HPDE6-E6E7 (cell line): ENCODE data around the gene KCNQ4.

Experiments
- DNase-seq: peaks from one replicate; pipeline ENCODE4 v3.0.0; 2011; ENCODE audit warnings: missing footprints; ENCODE audit errors: extremely low spot score

Gene KCNQ4

GRCh38 chr1:40783001-40783905, at the start of gene KCNQ4:
Gene KCNQ4, plus strand, starts transcription at chr1:40783787. Its CDS starts 307 bp downstream, at chr1:40784094.
- no peak for DNase-seq

- DNase-seq, result no peak
Measured at GRCh38 chr1:40734882-40735628, 48.5 kb upstream of the KCNQ4 start.

GRCh38 chr1:40736085-40736531, 47.5 kb upstream of the KCNQ4 start:
- DNase-seq, result no peak

- DNase-seq, result no peak
Measured at GRCh38 chr1:40738831-40739230, 44.8 kb upstream of the KCNQ4 start.

GRCh38 chr1:40739455-40740008, 44.1 kb upstream of the KCNQ4 start:
- no peak for DNase-seq

- no peak for DNase-seq
Measured at GRCh38 chr1:40740039-40740996, 43.3 kb upstream of the KCNQ4 start.

GRCh38 chr1:40740997-40741736, 42.4 kb upstream of the KCNQ4 start:
- no peak for DNase-seq

GRCh38 chr1:40742363-40743061, 41.1 kb upstream of the KCNQ4 start:
- no peak for DNase-seq

- no peak for DNase-seq
Measured at GRCh38 chr1:40743452-40743851, 40.1 kb upstream of the KCNQ4 start.

GRCh38 chr1:40743860-40744259, 39.7 kb upstream of the KCNQ4 start:
- DNase-seq, result no peak

GRCh38 chr1:40745176-40745575, 38.4 kb upstream of the KCNQ4 start:
- no peak for DNase-seq

- DNase-seq, result no peak
Measured at GRCh38 chr1:40746344-40747090, 37.1 kb upstream of the KCNQ4 start.

GRCh38 chr1:40748841-40749718, 34.5 kb upstream of the KCNQ4 start:
- DNase-seq, result no peak

- no peak for DNase-seq
Measured at GRCh38 chr1:40749817-40750216, 33.8 kb upstream of the KCNQ4 start.

- no peak for DNase-seq
Measured at GRCh38 chr1:40750451-40750908, 33.1 kb upstream of the KCNQ4 start.

- DNase-seq, result no peak
Measured at GRCh38 chr1:40751802-40752201, 31.8 kb upstream of the KCNQ4 start.

- DNase-seq, result no peak
Measured at GRCh38 chr1:40753142-40753882, 30.3 kb upstream of the KCNQ4 start.
